SK-N-SH (cell line): ENCODE results near the gene RAD51. TPM values are rescaled to one million over a fixed set of nuclear protein-coding genes. Genes with fewer than 3 reads are reported as not detected.
A peak's percentile ranks its signal among the peaks of the same experiment; 100 is the strongest.

Source experiments
- CTCF ChIA-PET: fragments of 300-600, 350-600 bp; formaldehyde crosslinking; extraction: SDS; loops from one replicate; lab custom pipeline; 2021; lab: Yijun Ruan, JAX
- POLR2A ChIA-PET: fragments of 350-600 bp; sonication (Branson Sonifier 250); formaldehyde crosslinking; extraction: SDS; loops from one replicate; lab custom pipeline; 2020; ENCODE audit warnings: antibody characterized with exemption, inconsistent platforms; lab: Yijun Ruan, JAX
- DNase-seq: peaks from one replicate; pipeline ENCODE4 v3.0.0; 2012
- H2AFZ ChIP-seq: fragments of 200-600 bp; sonication (generic); 2 replicates; pipeline ENCODE4 v1.8.1; 2016; ENCODE audit warnings: antibody characterized with exemption, mild to moderate bottlenecking, low read depth
- H3F3A ChIP-seq: fragments of 200-600 bp; sonication (generic); replicated peaks from 2 replicates; pipeline ENCODE3; 2016; ENCODE audit warnings: antibody characterized with exemption, mild to moderate bottlenecking; ENCODE audit not compliant: insufficient read depth
- H3K27ac ChIP-seq, 2 experiments: fragments of 200-500 bp in 1 of 2; fragments of 200-600 bp in 1 of 2; sonication (Bioruptor generic) in 1 of 2; sonication (generic), shearing (Covaris generic) in 1 of 2; 2 replicates each; pipeline versions ENCODE4 v1.5.1 to v1.6.1; 2014 to 2016; ENCODE audit warnings: low read depth in 2 of 2, inconsistent platforms in 1 of 2, low read length in 1 of 2, mild to moderate bottlenecking in 1 of 2, mixed read lengths in 1 of 2
- H3K27me3 ChIP-seq: fragments of 200-600 bp; sonication (generic), shearing (Covaris generic); 2 replicates; pipeline ENCODE4 v1.6.1; 2016; ENCODE audit warnings: mixed run types; ENCODE audit not compliant: insufficient read depth
- H3K36me3 ChIP-seq, 2 experiments: fragments of 200-500 bp in 1 of 2; fragments of 200-600 bp in 1 of 2; sonication (Bioruptor generic) in 1 of 2; sonication (generic) in 1 of 2; replicated peaks in 1 of 2; 2 replicates each; pipeline versions ENCODE3 to v1.5.1; 2014 to 2016; ENCODE audit warnings: low read length in 1 of 2, mild to moderate bottlenecking in 1 of 2; ENCODE audit not compliant: insufficient read depth in 2 of 2, control insufficient read depth in 1 of 2
- H3K4me1 ChIP-seq, 2 experiments: fragments of 200-500 bp in 1 of 2; fragments of 200-600 bp in 1 of 2; sonication (Bioruptor generic) in 1 of 2; sonication (generic), shearing (Covaris generic) in 1 of 2; 2 replicates each; pipeline versions ENCODE4 v1.5.1 to v1.6.1; 2014 to 2016; ENCODE audit warnings: low read depth in 1 of 2, low read length in 1 of 2, mixed run types in 1 of 2; ENCODE audit not compliant: insufficient read depth in 2 of 2, control insufficient read depth in 1 of 2
- H3K4me2 ChIP-seq: fragments of 200-600 bp; sonication (generic), shearing (Covaris generic); 2 replicates; pipeline ENCODE4 v1.6.1; 2017; ENCODE audit warnings: mixed run types
- H3K4me3 ChIP-seq, 2 experiments: fragments of 200-500 bp in 1 of 2; fragments of 200-600 bp in 1 of 2; sonication (Bioruptor generic) in 1 of 2; sonication (generic), shearing (Covaris generic) in 1 of 2; 2 replicates each; pipeline versions ENCODE4 v1.5.1 to v1.8.1; 2014 to 2016; ENCODE audit warnings: low read depth in 2 of 2, inconsistent platforms in 1 of 2, low read length in 1 of 2, mild to moderate bottlenecking in 1 of 2, mixed read lengths in 1 of 2, moderate library complexity in 1 of 2
- H3K79me2 ChIP-seq: fragments of 200-600 bp; sonication (generic); 2 replicates; pipeline ENCODE4 v1.8.1; 2017; ENCODE audit warnings: mild to moderate bottlenecking; ENCODE audit not compliant: insufficient read depth
- H3K9ac ChIP-seq: fragments of 200-600 bp; sonication (generic); 2 replicates; pipeline ENCODE4 v1.6.1; 2017; ENCODE audit warnings: mixed run types
- H3K9me2 ChIP-seq: fragments of 200-600 bp; sonication (generic); 2 replicates; pipeline ENCODE4 v1.6.1; 2017; ENCODE audit warnings: mixed run types
- H3K9me3 ChIP-seq: fragments of 200-600 bp; sonication (generic); 2 replicates; pipeline ENCODE4 v1.6.1; 2017; ENCODE audit warnings: mixed run types, mild to moderate bottlenecking, moderate library complexity
- H4K20me1 ChIP-seq: fragments of 200-600 bp; sonication (generic); 2 replicates; pipeline ENCODE4 v1.6.1; 2017; ENCODE audit warnings: mild to moderate bottlenecking, mixed run types; ENCODE audit not compliant: insufficient read depth
- ELF1 ChIP-seq: IDR thresholded peaks from 2 replicates; pipeline ENCODE4 v1.4.0; 2012
- GATA2 ChIP-seq: sonication (generic); formaldehyde crosslinking; IDR thresholded peaks from 2 replicates; pipeline ENCODE4 v1.5.0; 2020; ENCODE audit warnings: mild to moderate bottlenecking, missing genetic modification reagents
- MXI1 ChIP-seq: IDR thresholded peaks from 2 replicates; pipeline ENCODE4 v1.6.1; 2012; ENCODE audit warnings: mild to moderate bottlenecking, low read depth, low read length, improper control_type of control experiment
- RAD21 ChIP-seq: IDR thresholded peaks from 2 replicates; pipeline ENCODE4 v1.6.1; 2012; ENCODE audit warnings: mild to moderate bottlenecking, low read length
- ZBTB33 ChIP-seq: IDR thresholded peaks from 2 replicates; pipeline ENCODE4 v1.4.0; 2012; ENCODE audit warnings: low read depth, borderline replicate concordance
- whole genome bisulfite sequencing: methylation state at CpG from one replicate; pipeline ENCODE4 v1.1.6; 2017; ENCODE audit warnings: low lambda C conversion rate; 5-methylcytosine and 5-hydroxymethylcytosine counted together
- polyA plus RNA-seq, 3 experiments: library from polyadenylated mRNA; depleted of rRNA; stranded (reverse); fragments of >200 nt; gene quantifications; 2 replicates each; pipeline ENCODE4 v1.2.3, GENCODE V29; 2012

Gene RAD51
- polyA plus RNA-seq, 1 of the 3 experiments (the other 2 are of a cell fraction), result 7.6 TPM

GRCh38 chr15:40693904-40694687, 878 bp upstream of the RAD51 start:
- 0 out of 2 replicates have a peak, but pooled peaks have one; percentile 11 for TF ChIP-seq ELF1
- TF ChIP-seq GATA2 (CRISPR knock-in tag), result no peak
- no peak for TF ChIP-seq MXI1
- TF ChIP-seq RAD21, result 0 out of 2 replicates have a peak, but pooled peaks have one; percentile 6
- TF ChIP-seq, all 33 proteins: peak for 2
- Histone ChIP-seq H2AFZ (peak overlapping the region; percentile 82), H3K27ac (peak overlapping the region; percentile 96 to 97), H3K9me2 (no peaks in the 10 kb centered on the region), H3K9ac (peak overlapping the region; percentile 82), H4K20me1 (no peaks in the 10 kb centered on the region), H3K9me3 (no peaks in the 10 kb centered on the region), H3K36me3 (peaks cover 0 to 7% of the 10 kb centered on the region in 2 experiments), H3K4me2 (peak overlapping the region; percentile 81), H3K4me1 (peaks cover 0 to 4% of the 10 kb centered on the region in 2 experiments; a peak in 1 of 4 replicates), H3K79me2 (peaks cover 47% of the 10 kb centered on the region), H3F3A (peaks cover 8% of the 10 kb centered on the region), H3K27me3 (no peaks in the 10 kb centered on the region), H3K4me3 (peak overlapping the region; percentile 72 to 90)
- ChIA-PET POLR2A (interaction anchor here (0.8 to 1.4 kb wide), 7 partner anchors 63 to 422 kb away, joined by 3 to 9 read pairs (median 3); partner anchors contain the start of genes CCDC32, INO80 and VPS18), CTCF (interaction anchor here (0.7 to 3.0 kb wide), 10 partner anchors 9 to 200 kb away, joined by 3 to 16 read pairs (median 5); partner anchors contain the start of genes RHOV and VPS18)
- 35% methylated on average over 31 of the region's 31 CpGs for WGBS
- no peak for DNase-seq

GRCh38 chr15:40695469-40695890, 506 bp downstream of the RAD51 start:
- ChIA-PET POLR2A (interaction anchor here (1.4 kb wide), 2 partner anchors 61 to 198 kb away, joined by 5 to 9 read pairs; partner anchors contain the start of gene VPS18), CTCF (interaction anchor here (0.6 to 2.6 kb wide), 3 partner anchors 87 to 535 kb away, joined by 4 to 10 read pairs (median 6); partner anchors contain the start of gene BUB1B)
- H3K9me2 ChIP-seq, result no peaks in the 10 kb centered on the region
- H3K27me3 ChIP-seq, result no peaks in the 10 kb centered on the region
- WGBS, result 1% methylated on average over 14 of the region's 24 CpGs
- H3K79me2 ChIP-seq, result peaks cover 48% of the 10 kb centered on the region
- H3K9me3 ChIP-seq, result no peaks in the 10 kb centered on the region
- no peaks in the 10 kb centered on the region for H4K20me1 ChIP-seq
- peak overlapping the region; percentile 96 to 97; a peak in 3 of 4 replicates for H3K27ac ChIP-seq
- H3K36me3 ChIP-seq, result peaks cover 0 to 7% of the 10 kb centered on the region in 2 experiments
- DNase-seq, result no peak
- no peak for TF ChIP-seq ZBTB33
- TF ChIP-seq ELF1, result peak; percentile 68
- peak overlapping the region; percentile 82; the same call in 1 of the 2 replicates for H3K9ac ChIP-seq
- H3K4me3 ChIP-seq, result peak overlapping the region; percentile 72 to 90
- H3K4me1 ChIP-seq, result peaks cover 0 to 4% of the 10 kb centered on the region in 2 experiments; a peak in 1 of 4 replicates
- peaks cover 8% of the 10 kb centered on the region for H3F3A ChIP-seq
- peak overlapping the region; percentile 81 for H3K4me2 ChIP-seq
- peak overlapping the region; percentile 82 for H2AFZ ChIP-seq
